SK-N-SH (cell line): ENCODE results near the gene HINT2. TPM values are rescaled to one million over a fixed set of nuclear protein-coding genes. Genes with fewer than 3 reads are reported as not detected.

ENCODE experiments used
- CTCF ChIA-PET: fragments of 300-600, 350-600 bp; formaldehyde crosslinking; extraction: SDS; loops from one replicate; lab custom pipeline; 2021; lab: Yijun Ruan, JAX
- POLR2A ChIA-PET: fragments of 350-600 bp; sonication (Branson Sonifier 250); formaldehyde crosslinking; extraction: SDS; loops from one replicate; lab custom pipeline; 2020; ENCODE audit warnings: antibody characterized with exemption, inconsistent platforms; lab: Yijun Ruan, JAX
- DNase-seq: peaks from one replicate; pipeline ENCODE4 v3.0.0; 2012
- H2AFZ ChIP-seq: fragments of 200-600 bp; sonication (generic); 2 replicates; pipeline ENCODE4 v1.8.1; 2016; ENCODE audit warnings: antibody characterized with exemption, mild to moderate bottlenecking, low read depth
- H3F3A ChIP-seq: fragments of 200-600 bp; sonication (generic); replicated peaks from 2 replicates; pipeline ENCODE3; 2016; ENCODE audit warnings: antibody characterized with exemption, mild to moderate bottlenecking; ENCODE audit not compliant: insufficient read depth
- H3K27ac ChIP-seq, 2 experiments: fragments of 200-500 bp in 1 of 2; fragments of 200-600 bp in 1 of 2; sonication (Bioruptor generic) in 1 of 2; sonication (generic), shearing (Covaris generic) in 1 of 2; 2 replicates each; pipeline versions ENCODE4 v1.5.1 to v1.6.1; 2014 to 2016; ENCODE audit warnings: low read depth in 2 of 2, inconsistent platforms in 1 of 2, low read length in 1 of 2, mild to moderate bottlenecking in 1 of 2, mixed read lengths in 1 of 2
- H3K27me3 ChIP-seq: fragments of 200-600 bp; sonication (generic), shearing (Covaris generic); 2 replicates; pipeline ENCODE4 v1.6.1; 2016; ENCODE audit warnings: mixed run types; ENCODE audit not compliant: insufficient read depth
- H3K36me3 ChIP-seq, 2 experiments: fragments of 200-500 bp in 1 of 2; fragments of 200-600 bp in 1 of 2; sonication (Bioruptor generic) in 1 of 2; sonication (generic) in 1 of 2; replicated peaks in 1 of 2; 2 replicates each; pipeline versions ENCODE3 to v1.5.1; 2014 to 2016; ENCODE audit warnings: low read length in 1 of 2, mild to moderate bottlenecking in 1 of 2; ENCODE audit not compliant: insufficient read depth in 2 of 2, control insufficient read depth in 1 of 2
- H3K4me1 ChIP-seq, 2 experiments: fragments of 200-500 bp in 1 of 2; fragments of 200-600 bp in 1 of 2; sonication (Bioruptor generic) in 1 of 2; sonication (generic), shearing (Covaris generic) in 1 of 2; 2 replicates each; pipeline versions ENCODE4 v1.5.1 to v1.6.1; 2014 to 2016; ENCODE audit warnings: low read depth in 1 of 2, low read length in 1 of 2, mixed run types in 1 of 2; ENCODE audit not compliant: insufficient read depth in 2 of 2, control insufficient read depth in 1 of 2
- H3K4me2 ChIP-seq: fragments of 200-600 bp; sonication (generic), shearing (Covaris generic); 2 replicates; pipeline ENCODE4 v1.6.1; 2017; ENCODE audit warnings: mixed run types
- H3K4me3 ChIP-seq, 2 experiments: fragments of 200-500 bp in 1 of 2; fragments of 200-600 bp in 1 of 2; sonication (Bioruptor generic) in 1 of 2; sonication (generic), shearing (Covaris generic) in 1 of 2; 2 replicates each; pipeline versions ENCODE4 v1.5.1 to v1.8.1; 2014 to 2016; ENCODE audit warnings: low read depth in 2 of 2, inconsistent platforms in 1 of 2, low read length in 1 of 2, mild to moderate bottlenecking in 1 of 2, mixed read lengths in 1 of 2, moderate library complexity in 1 of 2
- H3K79me2 ChIP-seq: fragments of 200-600 bp; sonication (generic); 2 replicates; pipeline ENCODE4 v1.8.1; 2017; ENCODE audit warnings: mild to moderate bottlenecking; ENCODE audit not compliant: insufficient read depth
- H3K9ac ChIP-seq: fragments of 200-600 bp; sonication (generic); 2 replicates; pipeline ENCODE4 v1.6.1; 2017; ENCODE audit warnings: mixed run types
- H3K9me2 ChIP-seq: fragments of 200-600 bp; sonication (generic); 2 replicates; pipeline ENCODE4 v1.6.1; 2017; ENCODE audit warnings: mixed run types
- H3K9me3 ChIP-seq: fragments of 200-600 bp; sonication (generic); 2 replicates; pipeline ENCODE4 v1.6.1; 2017; ENCODE audit warnings: mixed run types, mild to moderate bottlenecking, moderate library complexity
- H4K20me1 ChIP-seq: fragments of 200-600 bp; sonication (generic); 2 replicates; pipeline ENCODE4 v1.6.1; 2017; ENCODE audit warnings: mild to moderate bottlenecking, mixed run types; ENCODE audit not compliant: insufficient read depth
- CHD2 ChIP-seq: fragments of 150-350 bp; IDR thresholded peaks from 2 replicates; pipeline ENCODE4 v1.6.1; 2018; ENCODE audit warnings: low read length; ENCODE audit not compliant: partially characterized antibody
- ELF1 ChIP-seq: IDR thresholded peaks from 2 replicates; pipeline ENCODE4 v1.4.0; 2012
- FOXJ3 ChIP-seq: sonication (generic); formaldehyde crosslinking; IDR thresholded peaks from 2 replicates; pipeline ENCODE4 v1.5.1; 2020; ENCODE audit warnings: mild to moderate bottlenecking, missing genetic modification reagents
- GABPA ChIP-seq: IDR thresholded peaks from 2 replicates; pipeline ENCODE4 v1.4.0; 2012; ENCODE audit warnings: low read depth, mild to moderate bottlenecking
- MEF2A ChIP-seq: IDR thresholded peaks from 2 replicates; pipeline ENCODE4 v1.4.0; 2012; ENCODE audit warnings: low read depth, borderline replicate concordance
- NFIC ChIP-seq: IDR thresholded peaks from 2 replicates; pipeline ENCODE4 v1.4.0; 2012; ENCODE audit warnings: borderline replicate concordance
- NRF1 ChIP-seq: IDR thresholded peaks from 2 replicates; pipeline ENCODE4 v1.6.1; 2012; ENCODE audit warnings: low read depth, mild to moderate bottlenecking, low read length
- PBX3 ChIP-seq: IDR thresholded peaks from 2 replicates; pipeline ENCODE4; 2012
- REST ChIP-seq: IDR thresholded peaks from 2 replicates; pipeline ENCODE4 v1.6.1; 2012; ENCODE audit warnings: mild to moderate bottlenecking, low read depth, low read length, moderate library complexity
- RFX5 ChIP-seq: IDR thresholded peaks from 2 replicates; pipeline ENCODE4 v1.6.1; 2012; ENCODE audit warnings: mild to moderate bottlenecking, improper control_type of control experiment, low read length
- TAF1 ChIP-seq: IDR thresholded peaks from 2 replicates; pipeline ENCODE4 v1.6.1; 2012; ENCODE audit warnings: low read depth, mild to moderate bottlenecking, low read length, moderate library complexity, borderline replicate concordance
- USF2 ChIP-seq: fragments of 150-350 bp; IDR thresholded peaks from 2 replicates; pipeline ENCODE4 v1.6.1; 2017; ENCODE audit warnings: antibody characterized with exemption, low read length, low read depth, borderline replicate concordance
- WGBS: methylation state at CpG from one replicate; pipeline ENCODE4 v1.1.6; 2017; ENCODE audit warnings: low lambda C conversion rate; 5-methylcytosine and 5-hydroxymethylcytosine counted together
- polyA plus RNA-seq, 3 experiments: library from polyadenylated mRNA; depleted of rRNA; stranded (reverse); fragments of >200 nt; gene quantifications; 2 replicates each; pipeline ENCODE4 v1.2.3, GENCODE V29; 2012

Gene HINT2
- polyA plus RNA-seq, 1 of the 3 experiments (the other 2 are of a cell fraction), result 57.2 TPM

GRCh38 chr9:35774907-35775635 is 39.8 kb downstream of the HINT2 start:
- TF ChIP-seq TAF1 (no peak), USF2 (no peak), RFX5 (no peak), MEF2A (no peak), FOXJ3 (CRISPR knock-in tag) (no peak), CHD2 (no peak), NFIC (no peak), NRF1 (no peak), ELF1 (no peak), GABPA (no peak)
- CTCF ChIA-PET, result interaction anchor here (1.3 to 3.3 kb wide), 4 partner anchors 15 to 107 kb away, joined by 4 to 16 read pairs (median 6); no protein-coding TSS in a partner anchor
- H3K4me3 ChIP-seq, result no peak overlapping the region
- H3K9me2 ChIP-seq, result no peaks in the 10 kb centered on the region
- no peak overlapping the region for H3K9ac ChIP-seq
- no peaks in the 10 kb centered on the region for H4K20me1 ChIP-seq
- peaks cover 5 to 6% of the 10 kb centered on the region in 2 experiments; a peak in 3 of 4 replicates for H3K4me1 ChIP-seq
- no peaks in the 10 kb centered on the region for H3F3A ChIP-seq
- POLR2A ChIA-PET, result no interaction called here
- no peak overlapping the region for H3K27ac ChIP-seq
- H3K9me3 ChIP-seq, result no peaks in the 10 kb centered on the region
- WGBS, result 89% methylated on average over 7 of the region's 7 CpGs
- H3K36me3 ChIP-seq, result no peaks in the 10 kb centered on the region
- H3K79me2 ChIP-seq, result no peaks in the 10 kb centered on the region
- H2AFZ ChIP-seq, result no peak overlapping the region
- no peaks in the 10 kb centered on the region for H3K27me3 ChIP-seq
- H3K4me2 ChIP-seq, result no peak overlapping the region
- DNase-seq, result no peak

GRCh38 chr9:35771943-35772342 is 42.9 kb downstream of the HINT2 start:
- Histone ChIP-seq H4K20me1 (no peaks in the 10 kb centered on the region), H3K4me2 (no peak overlapping the region), H3K36me3 (no peaks in the 10 kb centered on the region), H3F3A (no peaks in the 10 kb centered on the region), H3K4me3 (no peak overlapping the region), H3K27me3 (no peaks in the 10 kb centered on the region), H3K4me1 (peaks cover 5 to 11% of the 10 kb centered on the region in 2 experiments; a peak in 3 of 4 replicates), H3K9ac (no peak overlapping the region), H3K79me2 (no peaks in the 10 kb centered on the region), H3K27ac (no peak overlapping the region), H3K9me2 (no peaks in the 10 kb centered on the region), H2AFZ (no peak overlapping the region), H3K9me3 (no peaks in the 10 kb centered on the region)
- no peak for DNase-seq
- WGBS, result 77% methylated on average over 3 of the region's 3 CpGs
- TF ChIP-seq REST, result no peak
- TF ChIP-seq PBX3, result peak; percentile 42
- CTCF ChIA-PET, result interaction anchor here (0.9 to 4.4 kb wide), 4 partner anchors 12 to 173 kb away, joined by 3 to 26 read pairs (median 8); partner anchors contain the start of gene HINT2
- POLR2A ChIA-PET, result no interaction called here
